SJCRH30 (cell line): ENCODE results near the gene ABCA13. TPM values are rescaled to one million over a fixed set of nuclear protein-coding genes. Genes with fewer than 3 reads are reported as not detected.

ENCODE experiments used
- DNase-seq, 2 experiments: peaks; one replicate each; pipeline ENCODE4 v3.0.0-alpha.2; 2015 to 2020
- H3K27ac ChIP-seq: fragments of 250-450 bp; sonication (Bioruptor Pico); 2 replicates; pipeline ENCODE4 v1.5.1; 2020; ENCODE audit warnings: mild to moderate bottlenecking, moderate library complexity
- H3K27me3 ChIP-seq: fragments of 250-450 bp; sonication (Bioruptor Pico); 2 replicates; pipeline ENCODE4 v1.5.1; 2020; ENCODE audit warnings: mild to moderate bottlenecking, moderate library complexity
- H3K36me3 ChIP-seq: fragments of 250-450 bp; sonication (Bioruptor Pico); 2 replicates; pipeline ENCODE4 v1.5.1; 2020; ENCODE audit warnings: mild to moderate bottlenecking, moderate library complexity
- H3K4me1 ChIP-seq: fragments of 250-450 bp; sonication (Bioruptor Pico); 2 replicates; pipeline ENCODE4 v1.5.1; 2020; ENCODE audit warnings: mild to moderate bottlenecking, moderate library complexity
- H3K4me3 ChIP-seq: fragments of 250-450 bp; sonication (Bioruptor Pico); 2 replicates; pipeline ENCODE4 v1.5.1; 2020; ENCODE audit warnings: mild to moderate bottlenecking, moderate library complexity
- H3K9me3 ChIP-seq: fragments of 250-450 bp; sonication (Bioruptor Pico); replicated peaks from 2 replicates; pipeline ENCODE4 v1.5.1; 2020; ENCODE audit warnings: mild to moderate bottlenecking, moderate library complexity
- total RNA-seq: library from RNA; depleted of rRNA; stranded (reverse); fragments of >200 nt; shearing (Covaris generic); gene quantifications from 2 replicates; pipeline ENCODE4 v1.2.3, GENCODE V29; 2014

Gene ABCA13
- total RNA-seq, 1 experiment from 2014 or later: not detected

GRCh38 chr7:48518092-48518491 lies 346.8 kb downstream of the ABCA13 start:
- H3K4me3 ChIP-seq: no peak overlapping the region
- no peaks in the 10 kb centered on the region for H3K4me1 ChIP-seq
- no peaks in the 10 kb centered on the region for H3K9me3 ChIP-seq
- DNase-seq: no peak
- H3K36me3 ChIP-seq: no peaks in the 10 kb centered on the region
- H3K27me3 ChIP-seq: peaks cover 3% of the 10 kb centered on the region; the same call in 1 of the 2 replicates
- H3K27ac ChIP-seq: no peak overlapping the region

GRCh38 chr7:48522692-48523091 lies 351.4 kb downstream of the ABCA13 start:
- no peaks in the 10 kb centered on the region for H3K4me1 ChIP-seq

GRCh38 chr7:48525736-48526732 lies 354.8 kb downstream of the ABCA13 start:
- H3K4me3 ChIP-seq: no peak overlapping the region
- no peak for DNase-seq
- H3K9me3 ChIP-seq: no peaks in the 10 kb centered on the region
- H3K4me1 ChIP-seq: no peaks in the 10 kb centered on the region
- H3K36me3 ChIP-seq: no peaks in the 10 kb centered on the region
- H3K27ac ChIP-seq: no peak overlapping the region
- no peaks in the 10 kb centered on the region for H3K27me3 ChIP-seq

More at GRCh38 chr7:48522692-48523091, 351.4 kb downstream of the ABCA13 start:
- H3K27ac ChIP-seq: no peak overlapping the region
- DNase-seq: no peak
- H3K36me3 ChIP-seq: no peaks in the 10 kb centered on the region
- H3K9me3 ChIP-seq: no peaks in the 10 kb centered on the region
- H3K27me3 ChIP-seq: peaks cover under 1% of the 10 kb centered on the region; the same call in 1 of the 2 replicates
- H3K4me3 ChIP-seq: no peak overlapping the region

GRCh38 chr7:48528646-48529045 lies 357.4 kb downstream of the ABCA13 start:
- H3K27me3 ChIP-seq: no peaks in the 10 kb centered on the region
- DNase-seq: no peak

GRCh38 chr7:48537561-48537960 lies 366.3 kb downstream of the ABCA13 start:
- Histone ChIP-seq H3K27ac (no peak overlapping the region), H3K36me3 (no peaks in the 10 kb centered on the region), H3K4me3 (no peak overlapping the region), H3K9me3 (no peaks in the 10 kb centered on the region), H3K27me3 (no peaks in the 10 kb centered on the region), H3K4me1 (no peaks in the 10 kb centered on the region)
- no peak for DNase-seq

More at GRCh38 chr7:48528646-48529045, 357.4 kb downstream of the ABCA13 start:
- H3K27ac ChIP-seq: no peak overlapping the region
- no peak overlapping the region for H3K4me3 ChIP-seq
- H3K4me1 ChIP-seq: no peaks in the 10 kb centered on the region
- no peaks in the 10 kb centered on the region for H3K9me3 ChIP-seq
- H3K36me3 ChIP-seq: no peaks in the 10 kb centered on the region

- Histone ChIP-seq H3K4me1 (no peaks in the 10 kb centered on the region), H3K36me3 (no peaks in the 10 kb centered on the region)
Measured at GRCh38 chr7:48540746-48541145, 369.5 kb downstream of the ABCA13 start.

GRCh38 chr7:48548667-48549066 lies 377.4 kb downstream of the ABCA13 start:
- H3K4me1 ChIP-seq: no peaks in the 10 kb centered on the region
- no peak overlapping the region for H3K4me3 ChIP-seq
- H3K36me3 ChIP-seq: no peaks in the 10 kb centered on the region
- no peak for DNase-seq
- no peaks in the 10 kb centered on the region for H3K27me3 ChIP-seq
- no peaks in the 10 kb centered on the region for H3K9me3 ChIP-seq
- H3K27ac ChIP-seq: no peak overlapping the region

More at GRCh38 chr7:48540746-48541145, 369.5 kb downstream of the ABCA13 start:
- H3K27ac ChIP-seq: no peak overlapping the region
- no peak for DNase-seq
- no peaks in the 10 kb centered on the region for H3K9me3 ChIP-seq
- H3K27me3 ChIP-seq: no peaks in the 10 kb centered on the region
- H3K4me3 ChIP-seq: no peak overlapping the region

GRCh38 chr7:48551652-48552051 lies 380.4 kb downstream of the ABCA13 start:
- Histone ChIP-seq H3K36me3 (no peaks in the 10 kb centered on the region), H3K4me1 (no peaks in the 10 kb centered on the region), H3K4me3 (no peak overlapping the region), H3K27me3 (no peaks in the 10 kb centered on the region), H3K9me3 (no peaks in the 10 kb centered on the region), H3K27ac (no peak overlapping the region)
- DNase-seq: no peak

- Histone ChIP-seq H3K36me3 (no peaks in the 10 kb centered on the region), H3K27ac (no peak overlapping the region), H3K4me3 (no peak overlapping the region), H3K4me1 (no peaks in the 10 kb centered on the region), H3K27me3 (no peaks in the 10 kb centered on the region), H3K9me3 (no peaks in the 10 kb centered on the region)
- DNase-seq: no peak
Measured at GRCh38 chr7:48563334-48563733, 392.1 kb downstream of the ABCA13 start.

GRCh38 chr7:48575516-48575915 lies 404.3 kb downstream of the ABCA13 start:
- H3K27me3 ChIP-seq: no peaks in the 10 kb centered on the region
- no peak overlapping the region for H3K27ac ChIP-seq
- no peaks in the 10 kb centered on the region for H3K36me3 ChIP-seq
- H3K4me3 ChIP-seq: no peak overlapping the region
- no peaks in the 10 kb centered on the region for H3K4me1 ChIP-seq
- no peak for DNase-seq
- H3K9me3 ChIP-seq: no peaks in the 10 kb centered on the region

- Histone ChIP-seq H3K4me3 (no peak overlapping the region), H3K27me3 (no peaks in the 10 kb centered on the region)
Measured at GRCh38 chr7:48587475-48587874, 416.2 kb downstream of the ABCA13 start.

GRCh38 chr7:48594349-48594748 lies 423.1 kb downstream of the ABCA13 start:
- H3K27ac ChIP-seq: no peak overlapping the region
- no peak for DNase-seq
- no peaks in the 10 kb centered on the region for H3K36me3 ChIP-seq
- no peaks in the 10 kb centered on the region for H3K9me3 ChIP-seq
- H3K27me3 ChIP-seq: peaks cover 3% of the 10 kb centered on the region; the same call in 1 of the 2 replicates
- no peak overlapping the region for H3K4me3 ChIP-seq
- no peaks in the 10 kb centered on the region for H3K4me1 ChIP-seq

More at GRCh38 chr7:48587475-48587874, 416.2 kb downstream of the ABCA13 start:
- H3K27ac ChIP-seq: no peak overlapping the region
- DNase-seq: no peak
- H3K9me3 ChIP-seq: no peaks in the 10 kb centered on the region
- no peaks in the 10 kb centered on the region for H3K4me1 ChIP-seq
- no peaks in the 10 kb centered on the region for H3K36me3 ChIP-seq

- Histone ChIP-seq H3K27ac (no peak overlapping the region), H3K4me3 (no peak overlapping the region), H3K4me1 (no peaks in the 10 kb centered on the region), H3K27me3 (peaks cover 3% of the 10 kb centered on the region; the same call in 1 of the 2 replicates), H3K36me3 (no peaks in the 10 kb centered on the region), H3K9me3 (no peaks in the 10 kb centered on the region)
- no peak for DNase-seq
Measured at GRCh38 chr7:48595756-48596155, 424.5 kb downstream of the ABCA13 start.

- no peak overlapping the region for H3K4me3 ChIP-seq
- DNase-seq: no peak
Measured at GRCh38 chr7:48610705-48611104, 439.4 kb downstream of the ABCA13 start.

GRCh38 chr7:48611993-48612392 lies 440.7 kb downstream of the ABCA13 start:
- no peaks in the 10 kb centered on the region for H3K9me3 ChIP-seq
- no peak overlapping the region for H3K4me3 ChIP-seq
- no peaks in the 10 kb centered on the region for H3K27me3 ChIP-seq
- no peak overlapping the region for H3K27ac ChIP-seq
- H3K36me3 ChIP-seq: no peaks in the 10 kb centered on the region
- DNase-seq: no peak
- H3K4me1 ChIP-seq: no peaks in the 10 kb centered on the region

More at GRCh38 chr7:48610705-48611104, 439.4 kb downstream of the ABCA13 start:
- H3K9me3 ChIP-seq: no peaks in the 10 kb centered on the region
- no peaks in the 10 kb centered on the region for H3K4me1 ChIP-seq
- no peaks in the 10 kb centered on the region for H3K27me3 ChIP-seq
- H3K27ac ChIP-seq: no peak overlapping the region
- H3K36me3 ChIP-seq: no peaks in the 10 kb centered on the region
